ENCODE results near the gene ZNF212. TPM values are rescaled to one million over a fixed set of nuclear protein-coding genes. Genes with fewer than 3 reads are reported as not detected.
"Not testable (repeated sequence)": the region's sequence is repeated elsewhere in the genome, so short reads cannot be mapped to it uniquely, and the experiment has no call there.

Gene ZNF212
- total and polyA plus RNA-seq, 2 donors (not counting 3 experiments of a cell fraction or from before 2014, with no cell fraction given), result 3.6 to 9.0 TPM

GRCh38 chr7:149225656-149226055 is 13.8 kb upstream of the ZNF212 start:
- POLR2A ChIA-PET, result no interaction called here
- Histone ChIP-seq H3K36me3 (ENCODE audit: control insufficient read depth in 2 of 2, extremely low read depth in 1 of 2, insufficient read depth in 2 of 2, low read length in 2 of 2) (peaks cover 2 to 20% of the 10 kb centered on the region in 2 experiments), H3K9ac (replicated peaks; ENCODE audit: extremely low read depth, insufficient read depth, low read length) (no peak overlapping the region), H3K4me1 (ENCODE audit: control insufficient read depth, extremely low read depth, insufficient read depth, low read length) (no peaks in the 10 kb centered on the region), H3K27ac (ENCODE audit: insufficient read depth, low read depth, low read length) (no peak overlapping the region), H3K27me3 (ENCODE audit: control insufficient read depth in 2 of 2, insufficient read depth in 2 of 2, low read length in 2 of 2) (no peaks in the 10 kb centered on the region), H3K4me3 (replicated peaks in 1 of 3; ENCODE audit: insufficient read depth in 1 of 3, low read depth in 1 of 3, low read length in 3 of 3) (no peak overlapping the region), H2AFZ (ENCODE audit: low read depth, low read length) (no peak overlapping the region), H4K20me1 (replicated peaks; ENCODE audit: control insufficient read depth, extremely low read depth, insufficient read depth, low read length) (no peaks in the 10 kb centered on the region), H3K79me2 (ENCODE audit: control insufficient read depth, insufficient read depth, low read length) (no peaks in the 10 kb centered on the region), H3K9me3 (replicated peaks; ENCODE audit: control insufficient read depth, insufficient read depth, low read length) (no peaks in the 10 kb centered on the region), H3K4me2 (ENCODE audit: insufficient read depth, low read length) (no peak overlapping the region), H3K9me1 (replicated peaks; ENCODE audit: control insufficient read depth, extremely low read depth, insufficient read depth, low read length) (no peaks in the 10 kb centered on the region)
- DNase-seq (ENCODE audit: low read depth, low spot score) (no peak), FAIRE-seq (no peak)
- dilution Hi-C loops (cut with MboI; ENCODE audit: extremely low pct_ligation_motif_present, low sequenced_read_pairs), result no loop called here
- TSS peak; percentile 8 for BruUV-seq (replicated peaks)
- no peak for TF ChIP-seq MAX (IDR thresholded peaks at IDR 0.05; ENCODE audit: insufficient read depth, insufficient read length)
- TF ChIP-seq FOS (IDR thresholded peaks at IDR 0.05; ENCODE audit: borderline replicate concordance, insufficient read depth, low read length), result no peak
- TF ChIP-seq JUN (IDR thresholded peaks at IDR 0.05; ENCODE audit: borderline replicate concordance, insufficient read depth, insufficient read length, low read depth), result no peak
- no peak for TF ChIP-seq POLR2A (IDR thresholded peaks at IDR 0.05; ENCODE audit: low read depth, low read length)
- TF ChIP-seq GATA2 (IDR thresholded peaks at IDR 0.05; ENCODE audit: insufficient read depth, insufficient read length, low read depth, low read length), result no peak
- no peak for TF ChIP-seq EZH2 (IDR thresholded peaks at IDR 0.05; ENCODE audit: borderline replicate concordance, low read depth, low read length, severe bottlenecking)
- TF ChIP-seq MYC (IDR thresholded peaks at IDR 0.05; ENCODE audit: low read depth, low read length), result no peak
- CTCF ChIA-PET, result interaction anchor here (1.6 kb wide), 1 partner anchor 30 kb away, joined by 3 read pairs; the partner anchor contains the start of gene ZNF282
- intact Hi-C loops (cut with micrococcal nuclease), result no loop called here

GRCh38 chr7:149226366-149226765 is 13.1 kb upstream of the ZNF212 start:
- H3K4me1 ChIP-seq (ENCODE audit: control insufficient read depth, extremely low read depth, insufficient read depth, low read length); POLR2A ChIA-PET; H3K4me3 ChIP-seq (replicated peaks in 1 of 3; ENCODE audit: insufficient read depth in 1 of 3, low read depth in 1 of 3, low read length in 3 of 3); H2AFZ ChIP-seq (ENCODE audit: low read depth, low read length); DNase-seq (ENCODE audit: low read depth, low spot score); H3K27me3 ChIP-seq (ENCODE audit: control insufficient read depth in 2 of 2, insufficient read depth in 2 of 2, low read length in 2 of 2); FAIRE-seq; H4K20me1 ChIP-seq (replicated peaks; ENCODE audit: control insufficient read depth, extremely low read depth, insufficient read depth, low read length); H3K79me2 ChIP-seq (ENCODE audit: control insufficient read depth, insufficient read depth, low read length); H3K4me2 ChIP-seq (ENCODE audit: insufficient read depth, low read length); H3K27ac ChIP-seq (ENCODE audit: insufficient read depth, low read depth, low read length); intact Hi-C loops (cut with micrococcal nuclease); dilution Hi-C loops (cut with MboI; ENCODE audit: extremely low pct_ligation_motif_present, low sequenced_read_pairs); H3K9me1 ChIP-seq (replicated peaks; ENCODE audit: control insufficient read depth, extremely low read depth, insufficient read depth, low read length); BruUV-seq (replicated peaks); H3K9me3 ChIP-seq (replicated peaks; ENCODE audit: control insufficient read depth, insufficient read depth, low read length); H3K9ac ChIP-seq (replicated peaks; ENCODE audit: extremely low read depth, insufficient read depth, low read length): not testable (repeated sequence)
- H3K36me3 ChIP-seq (ENCODE audit: control insufficient read depth in 2 of 2, extremely low read depth in 1 of 2, insufficient read depth in 2 of 2, low read length in 2 of 2), result peaks cover 2 to 16% of the 10 kb centered on the region in 2 experiments
- CTCF ChIA-PET, result interaction anchor here (1.6 kb wide), 1 partner anchor 31 kb away, joined by 3 read pairs; the partner anchor contains the start of gene ZNF282
